HG03432 (cell line): ENCODE measurements around the gene ATP5F1E.
A peak's percentile ranks its signal among the peaks of the same experiment; 100 is the strongest.

Experiments
- ATAC-seq: cut with Tn5 transposase; IDR thresholded peaks from one replicate; pipeline ENCODE4 v1.9.1; 2021; ENCODE audit warnings: mild to moderate bottlenecking, moderate library complexity; ENCODE audit not compliant: unreplicated experiment

Gene ATP5F1E

DNA sequence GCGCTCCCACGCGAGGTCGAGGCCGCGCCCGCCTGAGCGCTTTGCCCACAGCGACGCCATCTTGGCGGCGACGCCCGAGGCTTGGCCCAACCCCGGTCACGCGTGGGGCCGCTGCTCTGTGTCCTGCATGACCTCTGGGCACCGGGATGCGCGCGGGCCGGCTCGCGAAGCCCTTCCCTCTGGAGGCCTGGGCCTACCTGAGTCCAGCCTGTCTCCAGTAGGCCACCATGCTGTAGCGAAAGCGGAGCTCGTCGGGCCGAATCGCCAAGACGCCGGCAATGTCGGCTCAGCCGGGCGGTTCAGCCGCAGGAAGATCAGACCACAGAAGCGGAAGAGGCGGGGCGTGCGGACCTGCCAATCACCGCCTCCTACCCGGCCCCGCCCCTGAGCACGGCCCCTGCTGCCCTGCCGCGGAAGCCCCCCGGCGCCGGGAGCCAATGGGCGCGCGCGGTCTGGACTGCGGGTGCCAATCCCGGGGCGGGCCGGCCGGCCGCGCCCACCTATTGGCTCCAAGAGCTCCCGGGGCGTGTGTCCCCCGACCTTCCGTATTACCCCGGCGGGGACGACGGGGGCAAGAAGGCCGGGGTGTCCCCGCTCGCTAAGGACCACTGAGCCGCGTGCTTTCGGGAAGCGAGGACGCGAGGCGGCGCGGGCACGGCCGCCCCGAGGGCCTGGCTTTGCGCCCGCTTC is at the start of gene ATP5F1E:
TSS of gene ATP5F1E (minus strand) at position 313 of the 690 bp plus-strand sequence. CDS start at position 229, 84 bp downstream.
- peak; percentile 96 for ATAC-seq

DNA sequence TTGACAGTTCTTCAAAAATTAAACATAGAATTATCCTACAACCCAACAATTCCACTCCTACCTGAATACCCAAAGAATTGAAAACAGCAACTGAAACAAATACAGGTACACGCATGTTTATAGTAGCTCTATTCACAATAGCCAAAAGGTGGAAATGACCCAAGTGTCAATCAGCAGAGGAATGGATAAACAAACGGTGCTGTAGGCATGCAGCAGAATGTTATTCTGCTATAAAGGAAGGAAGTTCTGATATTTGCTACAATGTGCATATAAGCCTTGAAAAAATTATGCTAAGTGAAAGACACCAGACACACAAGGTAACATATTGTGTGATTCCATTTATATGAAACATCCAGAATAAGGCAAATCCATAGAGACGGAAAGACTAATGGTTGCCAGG is 48.9 kb upstream of the ATP5F1E start:
- no peak for ATAC-seq

DNA sequence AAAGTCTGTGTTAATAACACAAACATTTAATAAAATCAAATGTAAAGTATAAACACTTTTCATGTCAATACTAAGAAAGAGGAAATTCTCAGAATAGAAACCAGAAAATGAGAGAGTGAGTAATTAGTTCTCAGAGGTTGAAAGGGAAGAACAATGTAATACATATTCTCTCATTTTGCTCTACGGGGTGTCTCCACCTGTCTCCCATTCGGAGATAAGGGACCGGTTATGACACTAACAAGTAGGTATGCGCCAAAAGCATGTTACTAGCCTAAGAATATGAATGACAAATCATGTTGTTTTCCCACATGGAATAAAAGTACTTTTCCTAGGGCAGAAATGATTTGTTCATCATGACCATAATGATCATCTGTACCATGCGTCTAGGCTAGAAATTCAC is 46.1 kb upstream of the ATP5F1E start:
- ATAC-seq = no peak

DNA sequence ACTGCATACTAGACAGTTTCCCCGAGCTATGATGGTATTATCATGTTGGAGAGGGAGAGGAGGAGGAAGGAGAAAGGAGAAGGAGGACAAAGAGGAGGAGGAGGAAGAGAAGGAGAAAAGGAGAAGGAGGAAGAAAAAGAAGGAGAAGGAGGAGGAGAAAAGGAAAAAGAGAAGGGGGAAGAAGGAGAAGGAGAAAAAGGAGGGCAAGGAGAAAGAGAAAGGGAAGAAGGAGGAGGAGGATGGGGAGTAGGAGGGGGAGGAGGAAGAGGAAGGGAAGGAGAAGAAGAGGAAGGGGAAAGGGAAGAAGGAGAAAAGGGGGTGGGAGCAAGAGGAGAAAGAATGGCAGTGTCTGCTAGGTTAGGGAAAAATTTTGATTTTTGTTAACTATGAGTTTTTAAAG is 45.6 kb upstream of the ATP5F1E start:
- ATAC-seq = no peak

DNA sequence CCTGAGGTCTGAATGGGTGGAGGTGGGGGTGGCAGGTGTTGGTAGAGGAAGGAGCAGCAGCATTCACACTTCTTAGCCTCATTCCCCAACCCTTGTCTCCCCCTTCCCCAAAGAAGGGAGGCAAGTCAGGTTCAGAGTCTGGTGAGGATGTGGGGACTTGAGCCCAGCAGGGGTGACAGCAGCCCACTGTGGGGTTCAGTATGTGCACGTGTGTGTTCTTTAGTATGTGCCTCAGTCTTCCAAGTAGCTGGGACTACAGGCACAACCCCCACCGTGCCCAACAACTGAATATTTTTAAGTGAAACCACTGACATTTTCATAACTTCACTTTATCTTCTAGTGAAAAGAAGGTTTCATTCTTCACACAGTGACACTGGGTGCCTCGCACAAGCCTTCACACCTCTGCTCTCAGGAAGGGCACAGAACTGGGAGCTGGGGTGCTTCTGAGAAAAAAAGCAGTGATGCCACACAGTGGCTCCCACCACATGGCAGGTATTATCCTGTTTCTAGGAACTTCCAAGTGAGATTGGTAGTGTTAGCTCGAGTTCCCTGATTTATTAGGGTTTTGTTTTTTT is 43.9 kb upstream of the ATP5F1E start:
- ATAC-seq = no peak

DNA sequence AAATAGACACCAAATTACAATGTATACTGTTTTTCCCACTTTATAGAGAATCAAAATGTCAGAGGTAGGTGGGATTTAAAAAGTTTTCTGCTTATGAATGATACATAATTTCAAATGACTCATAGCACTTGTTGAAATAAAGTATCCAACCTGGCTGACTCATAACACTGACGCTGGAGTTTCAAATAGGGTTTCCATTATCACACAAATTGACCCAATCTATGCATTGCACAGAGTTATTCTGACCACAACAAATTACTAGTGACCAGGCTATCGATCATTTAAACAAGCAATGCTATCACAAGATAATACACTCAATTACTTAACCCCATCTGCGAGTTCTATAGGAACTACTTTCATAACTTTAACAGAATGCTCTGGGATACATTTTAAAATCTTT is 42.3 kb upstream of the ATP5F1E start:
- ATAC-seq = no peak

DNA sequence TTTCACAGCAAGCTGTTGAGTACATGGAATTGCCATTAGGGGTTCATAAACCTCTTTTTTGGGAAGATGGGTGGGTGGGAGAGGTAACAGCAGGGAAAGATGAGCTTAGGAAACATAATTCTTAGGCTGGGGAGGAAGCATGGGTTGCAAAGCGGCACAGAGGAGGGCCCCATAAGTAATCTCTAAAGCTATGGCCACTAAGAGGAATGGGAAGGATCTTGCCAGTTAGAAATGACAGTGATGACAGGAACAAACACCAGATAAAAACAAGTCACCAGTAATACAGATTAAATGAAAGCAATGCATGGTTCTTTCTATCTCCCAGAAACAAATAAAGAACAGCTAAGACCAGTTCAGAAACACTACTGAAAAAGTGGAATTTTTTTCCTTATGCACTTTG is 41.4 kb upstream of the ATP5F1E start:
- no peak for ATAC-seq

DNA sequence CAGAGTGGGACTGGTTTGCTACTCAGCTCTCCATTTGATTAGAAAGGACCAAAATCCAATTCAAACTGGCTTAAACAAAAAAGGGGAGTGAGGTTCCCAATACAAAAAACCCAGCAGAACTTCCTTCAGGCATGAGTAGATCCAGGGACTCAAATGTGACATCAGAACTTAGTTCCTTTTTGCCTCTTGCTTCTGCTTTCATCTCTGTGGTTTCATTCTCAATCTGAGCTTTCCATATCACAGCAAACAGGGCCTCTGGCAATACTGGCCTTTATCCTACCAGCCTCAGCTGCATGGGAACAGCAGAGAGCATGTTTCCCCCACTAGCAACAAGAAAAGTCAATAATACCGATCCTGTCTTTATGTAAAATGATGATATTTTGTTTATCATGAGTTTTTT is 39.1 kb upstream of the ATP5F1E start:
- peak; percentile 78 for ATAC-seq

DNA sequence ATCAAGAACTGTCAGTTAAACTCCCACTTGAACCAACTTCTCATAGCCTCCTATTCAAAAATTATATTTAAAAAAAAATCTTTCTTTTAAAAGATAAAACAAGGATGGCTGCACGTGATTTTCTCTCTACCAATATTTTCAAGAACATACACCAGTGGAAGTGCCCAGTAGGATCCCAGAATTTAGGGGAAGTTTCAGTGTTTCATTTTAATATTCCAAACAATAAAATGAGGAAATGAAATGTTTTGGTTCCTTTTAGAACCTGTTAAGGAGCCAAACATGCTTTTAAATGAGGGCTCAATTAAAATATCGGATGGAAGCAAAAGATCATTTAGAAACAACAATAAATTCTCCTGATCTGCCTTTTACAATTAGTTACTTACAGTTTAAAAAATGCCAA is 36.9 kb upstream of the ATP5F1E start:
- no peak for ATAC-seq

DNA sequence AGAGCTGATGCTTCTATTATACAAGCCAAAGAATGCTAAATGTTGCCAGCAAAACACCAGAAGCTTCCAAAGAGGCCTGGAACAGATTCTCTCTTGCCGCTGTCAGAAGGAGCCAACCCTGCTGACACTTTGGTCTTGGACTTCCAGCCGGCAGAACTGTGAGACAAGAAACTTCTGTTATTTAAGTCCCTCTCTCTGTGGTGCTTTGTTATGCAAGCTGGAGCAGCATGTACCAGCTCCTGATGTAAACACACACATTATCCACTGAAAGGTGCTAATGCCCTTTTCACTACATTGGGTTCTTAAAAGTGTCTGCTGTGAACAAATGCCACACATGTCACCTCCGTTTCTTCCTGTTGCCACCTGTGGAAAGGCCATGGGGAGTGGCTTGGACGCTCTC is 36.4 kb upstream of the ATP5F1E start:
- ATAC-seq = no peak

DNA sequence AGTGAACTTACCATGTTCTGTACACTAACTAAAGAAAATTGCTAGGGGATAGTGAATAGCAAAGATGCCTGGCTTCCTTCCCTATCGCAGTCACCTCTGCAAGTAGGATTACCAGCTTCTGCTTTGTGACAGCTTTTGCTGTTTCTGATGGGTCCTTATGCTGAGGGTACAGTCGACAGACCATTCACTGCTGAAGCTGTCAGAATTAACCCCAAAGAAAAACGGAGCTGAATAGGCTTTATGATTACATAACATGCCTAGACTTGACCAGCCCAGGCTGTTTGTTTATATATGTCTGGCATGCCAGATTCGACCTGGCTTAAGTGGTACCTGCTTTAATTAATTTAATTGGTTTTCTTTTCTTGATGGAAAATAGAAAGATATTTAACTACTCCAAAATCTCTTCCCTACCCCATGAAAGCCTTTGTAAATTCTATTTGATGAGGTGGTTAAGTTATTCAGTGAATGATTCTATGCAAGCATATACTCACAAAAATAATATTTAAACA is 32.1 kb upstream of the ATP5F1E start:
- no peak for ATAC-seq

DNA sequence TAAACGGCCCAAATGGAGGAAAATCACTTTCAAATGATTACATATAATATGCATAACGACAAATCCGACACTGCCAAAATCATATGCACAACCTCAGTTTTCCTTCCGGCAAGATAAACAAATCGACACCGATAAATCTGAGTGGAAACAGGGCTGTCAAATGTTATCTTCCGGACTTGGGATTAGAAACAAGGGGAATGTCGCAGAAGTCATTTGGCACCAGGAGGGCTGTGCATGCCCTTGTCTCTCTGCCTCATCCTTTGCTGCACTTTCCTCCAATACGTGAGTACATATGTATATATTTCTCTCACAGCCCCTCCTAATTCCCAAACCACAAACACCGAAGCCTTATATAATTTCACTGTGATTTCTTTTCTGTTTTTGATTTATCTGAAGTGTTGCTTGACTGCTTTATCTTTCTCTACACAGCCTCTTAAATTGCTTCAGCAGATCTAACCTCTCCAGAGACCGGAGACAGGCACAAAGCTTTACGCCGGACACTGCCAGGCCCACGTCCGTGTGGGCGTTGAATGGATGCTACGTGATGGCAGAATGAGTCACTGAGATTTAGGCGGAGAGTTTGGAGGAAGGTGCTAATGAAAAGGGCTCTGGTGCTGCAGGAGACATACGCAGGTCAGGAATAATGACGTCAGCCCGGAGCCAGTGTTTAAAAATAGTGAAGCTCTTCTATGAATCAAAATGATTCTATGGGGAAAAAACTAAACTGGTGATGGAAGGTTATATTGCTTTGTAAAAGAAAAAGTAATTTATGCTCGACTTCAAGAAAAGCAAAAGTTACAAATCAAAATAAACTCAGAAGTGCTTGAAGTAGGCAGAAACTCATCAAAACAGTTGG is 31.5 kb upstream of the ATP5F1E start:
- no peak for ATAC-seq

DNA sequence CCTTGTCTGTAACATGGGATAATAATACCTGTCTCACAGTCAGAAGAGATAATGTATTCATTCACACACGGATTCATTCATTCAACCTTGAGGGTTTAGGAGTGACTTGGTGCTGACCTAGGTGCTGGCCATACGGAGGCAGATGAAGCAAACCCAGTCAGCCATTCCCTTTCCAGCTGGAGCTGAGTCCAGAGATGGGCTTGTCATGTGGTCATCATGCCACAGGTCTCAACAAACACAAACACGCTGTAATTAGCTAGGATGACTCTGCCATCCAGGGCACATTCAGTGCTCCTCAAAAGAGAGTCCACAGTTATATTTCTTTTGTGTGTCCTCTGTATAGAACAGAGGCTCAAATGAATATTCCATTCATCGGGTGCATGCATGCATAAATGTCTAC is 29.9 kb upstream of the ATP5F1E start:
- ATAC-seq = no peak

DNA sequence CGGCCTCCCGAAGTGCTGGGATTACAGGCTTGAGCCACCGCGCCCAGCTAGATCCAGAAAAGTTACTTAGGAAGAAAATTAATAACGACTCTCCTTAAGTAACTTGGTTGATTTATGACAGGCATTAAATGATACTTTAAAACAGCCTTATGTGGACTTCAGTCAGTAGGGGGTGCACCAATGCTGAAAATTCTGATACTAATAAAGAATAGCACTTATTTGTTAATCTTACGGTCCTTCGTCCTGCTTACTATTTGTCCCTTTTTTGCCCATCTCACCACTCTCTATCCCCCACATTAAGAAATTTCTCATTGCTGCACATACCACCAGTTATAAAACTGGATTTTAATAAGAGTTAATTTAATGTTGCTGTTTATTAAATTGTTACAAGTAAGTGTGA is 23.2 kb upstream of the ATP5F1E start:
- no peak for ATAC-seq

DNA sequence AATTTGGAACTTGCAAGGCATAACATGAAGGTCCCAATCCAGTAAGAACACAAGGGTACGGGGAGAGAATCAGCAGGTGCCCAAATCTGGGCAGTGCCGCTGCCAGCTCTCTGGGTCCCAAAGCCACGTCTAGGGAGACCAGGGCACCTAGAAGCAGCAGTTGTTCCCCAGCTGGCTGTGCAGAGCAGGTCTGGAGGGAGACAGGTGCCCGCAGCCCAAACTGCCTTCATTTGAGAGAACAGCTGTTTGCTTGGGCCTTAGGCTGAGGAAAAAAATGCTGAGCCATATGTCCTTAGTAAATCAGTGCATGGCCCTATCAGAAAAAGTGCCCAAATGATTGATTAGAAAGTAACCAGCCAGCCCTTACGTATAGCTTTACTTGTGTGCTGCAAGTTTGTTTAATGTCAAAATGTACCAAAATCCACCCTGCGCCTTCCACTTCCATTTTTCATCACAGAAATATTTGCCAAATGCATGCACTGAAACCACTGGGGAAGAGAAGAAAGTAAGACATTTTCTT is 19.6 kb upstream of the ATP5F1E start:
- no peak for ATAC-seq

DNA sequence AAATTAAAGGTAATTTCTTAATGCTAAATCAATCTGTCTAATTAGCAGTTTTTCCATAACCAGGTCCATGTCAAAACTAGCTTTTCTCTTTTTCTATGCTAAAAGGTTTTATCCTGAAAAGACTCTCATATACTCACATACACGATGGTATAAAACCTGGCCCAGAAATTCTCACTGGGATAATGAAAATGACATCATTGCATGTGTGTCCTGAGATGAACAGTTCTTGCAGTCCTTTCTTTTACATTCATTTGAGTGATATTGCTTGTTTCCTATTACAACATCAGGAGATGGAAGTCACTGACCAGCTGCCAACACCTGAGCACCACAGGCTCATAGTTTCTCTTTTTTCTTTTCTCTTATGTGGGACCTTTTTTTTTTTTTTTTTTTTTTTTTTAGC is 18.3 kb upstream of the ATP5F1E start:
- ATAC-seq = no peak

DNA sequence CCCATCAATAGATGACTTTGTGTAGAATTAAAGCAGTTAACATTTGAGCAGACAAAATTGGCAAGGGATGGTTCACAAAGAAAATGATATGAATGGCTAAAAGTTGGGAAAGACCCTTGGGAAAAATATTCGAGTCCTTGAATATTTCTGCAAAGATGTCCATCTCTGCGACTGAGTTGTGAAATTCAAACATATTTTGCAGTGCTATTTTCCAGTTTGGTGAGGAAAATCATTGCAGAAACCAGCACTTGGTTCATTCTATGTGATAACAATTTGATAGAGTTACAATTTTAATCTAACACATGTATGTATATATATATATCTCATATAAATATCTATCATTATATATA is 16.5 kb upstream of the ATP5F1E start:
- no peak for ATAC-seq

DNA sequence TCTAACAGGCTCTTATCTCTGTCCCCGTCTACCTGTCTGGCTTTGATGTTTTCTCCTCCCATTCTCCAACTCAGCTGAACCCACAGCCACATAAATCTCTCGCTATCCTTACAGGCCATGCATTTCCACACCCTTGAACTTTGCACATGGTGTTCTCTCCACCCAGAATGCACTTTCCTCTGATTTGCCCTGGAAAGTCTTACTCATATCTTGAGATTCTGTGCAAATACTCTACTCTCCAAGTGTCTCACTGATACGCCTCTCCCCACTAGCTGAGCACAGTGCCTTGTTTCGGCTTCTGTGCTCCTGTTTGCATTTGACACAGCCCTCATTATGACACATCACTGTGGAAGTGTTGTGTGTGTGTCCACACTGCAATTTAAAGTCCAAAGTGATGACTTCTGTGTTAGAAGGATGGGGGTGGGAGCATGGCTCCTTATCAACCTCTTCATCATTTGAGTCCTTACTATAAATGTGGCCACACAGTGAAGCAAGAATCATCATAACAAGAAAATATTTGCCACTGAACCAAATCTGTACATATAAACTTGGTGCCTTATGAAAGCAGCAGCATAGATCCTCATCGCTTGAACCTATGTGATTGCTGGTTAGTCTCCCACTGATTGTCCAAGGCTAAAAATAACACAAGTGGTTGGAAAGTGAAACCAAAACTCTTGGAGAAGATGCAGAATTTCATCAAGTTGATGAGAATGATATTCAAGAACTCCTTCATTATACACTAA is 16.0 kb upstream of the ATP5F1E start:
- no peak for ATAC-seq

DNA sequence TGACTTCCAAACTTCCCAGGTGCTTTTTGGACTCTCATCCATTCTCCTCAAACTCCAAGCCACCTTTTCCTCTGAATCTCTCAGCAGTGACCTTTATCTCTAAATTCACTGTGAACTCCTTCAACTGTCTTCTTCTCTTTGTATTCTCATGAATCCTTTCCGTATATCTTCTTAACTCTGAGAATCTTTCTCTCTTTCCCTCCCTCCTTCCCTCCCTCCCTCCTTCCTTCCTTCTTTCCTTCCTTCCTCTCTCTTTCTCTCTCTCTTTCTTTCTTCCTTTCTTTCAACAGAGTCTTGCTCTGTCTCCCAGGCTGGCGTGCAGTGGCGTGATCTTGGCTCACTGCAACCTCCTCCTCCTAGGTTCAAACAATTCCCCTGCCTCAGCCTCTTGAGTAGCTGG is 14.7 kb upstream of the ATP5F1E start:
- ATAC-seq = no peak

DNA sequence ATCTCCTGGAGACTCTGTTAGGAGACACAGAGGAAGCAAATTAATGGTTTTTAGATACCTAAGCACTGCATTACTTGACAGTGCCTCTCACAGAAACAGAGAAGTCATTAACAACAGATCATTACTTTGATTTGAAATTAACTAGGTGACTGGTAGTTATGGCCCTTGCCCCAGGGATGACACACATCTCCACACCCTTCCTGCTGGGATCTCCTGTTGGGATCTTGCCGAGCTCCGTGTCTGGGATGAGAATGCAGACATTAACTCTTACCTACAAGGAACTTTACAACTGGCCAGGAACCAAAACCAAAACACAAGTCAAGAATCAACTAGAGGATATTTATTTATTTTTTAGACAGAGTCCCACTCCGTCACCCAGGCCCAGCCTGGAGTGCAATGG is 12.7 kb upstream of the ATP5F1E start:
- no peak for ATAC-seq

DNA sequence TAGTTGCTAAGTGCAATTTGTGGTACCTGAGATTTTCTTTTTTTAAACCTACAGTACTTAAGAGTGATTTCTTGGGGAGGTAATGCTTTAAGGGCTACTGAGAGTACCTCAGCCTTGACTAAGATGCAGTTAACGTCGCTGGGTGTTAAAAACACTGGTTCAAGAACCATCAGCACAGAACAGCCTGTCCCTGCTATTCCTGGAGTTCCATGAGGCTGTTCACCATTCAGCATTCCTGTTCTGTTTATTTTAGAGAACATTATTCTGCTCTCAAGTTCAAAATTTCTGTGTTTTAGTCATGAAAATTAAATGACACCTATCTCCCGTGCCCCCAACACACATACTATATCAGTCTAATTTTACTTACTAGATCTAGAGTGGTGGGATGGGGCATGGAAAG is 12.2 kb upstream of the ATP5F1E start:
- no peak for ATAC-seq
